HFF-Myc (cell line): ENCODE data around the gene REEP3.

Experiments
- DNase-seq: peaks from one replicate; pipeline ENCODE4 v3.0.0-alpha.2; 2011; ENCODE audit warnings: low read depth; ENCODE audit errors: extremely low read depth
- H3K4me3 ChIP-seq: replicated peaks from 2 replicates; pipeline ENCODE4 v1.5.1; 2011; ENCODE audit warnings: low read depth, mild to moderate bottlenecking, control low read depth, low read length
- TF ChIP-seq, protein P1 (sequence below): IDR thresholded peaks from 2 replicates; pipeline ENCODE4 v1.5.1; 2012; ENCODE audit warnings: mild to moderate bottlenecking, low read depth, low read length, control low read depth; ENCODE audit errors: missing control alignments

REEP3 gene

DNA sequence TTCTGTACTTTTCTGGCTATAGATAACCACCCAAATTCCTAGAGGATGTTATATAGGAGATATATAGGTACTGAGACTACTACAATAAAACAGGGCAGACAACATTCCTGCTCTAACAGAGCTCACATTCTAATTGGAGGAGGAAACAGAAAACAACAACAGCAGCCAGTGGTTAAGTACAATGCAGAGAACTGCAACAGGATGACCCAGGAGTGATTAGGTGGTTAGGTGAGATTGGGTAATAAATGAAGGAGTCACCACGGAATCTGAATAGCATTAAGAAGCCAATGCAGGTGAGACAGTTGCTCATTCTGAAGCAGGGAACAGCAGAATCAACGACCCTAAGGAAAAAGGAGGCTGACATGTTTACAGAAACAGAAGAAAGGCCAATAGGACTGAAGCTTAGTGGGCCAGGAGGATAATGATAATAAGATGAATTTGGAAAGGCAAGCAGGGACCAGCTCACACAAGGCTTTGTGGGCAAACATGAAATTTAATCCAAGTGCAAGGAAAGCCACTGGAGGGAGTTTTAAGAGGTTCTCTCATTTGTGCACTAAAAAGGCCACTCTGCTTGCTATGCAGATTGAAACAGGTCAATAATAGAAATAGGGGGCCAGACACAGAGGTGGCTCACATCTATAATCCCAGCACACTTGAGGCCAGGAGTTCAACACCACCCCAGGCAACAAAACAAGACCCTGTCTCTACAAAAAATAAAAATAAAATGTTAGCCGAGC, 16.9 kb upstream of the REEP3 start:
- TF ChIP-seq, protein P1, sequence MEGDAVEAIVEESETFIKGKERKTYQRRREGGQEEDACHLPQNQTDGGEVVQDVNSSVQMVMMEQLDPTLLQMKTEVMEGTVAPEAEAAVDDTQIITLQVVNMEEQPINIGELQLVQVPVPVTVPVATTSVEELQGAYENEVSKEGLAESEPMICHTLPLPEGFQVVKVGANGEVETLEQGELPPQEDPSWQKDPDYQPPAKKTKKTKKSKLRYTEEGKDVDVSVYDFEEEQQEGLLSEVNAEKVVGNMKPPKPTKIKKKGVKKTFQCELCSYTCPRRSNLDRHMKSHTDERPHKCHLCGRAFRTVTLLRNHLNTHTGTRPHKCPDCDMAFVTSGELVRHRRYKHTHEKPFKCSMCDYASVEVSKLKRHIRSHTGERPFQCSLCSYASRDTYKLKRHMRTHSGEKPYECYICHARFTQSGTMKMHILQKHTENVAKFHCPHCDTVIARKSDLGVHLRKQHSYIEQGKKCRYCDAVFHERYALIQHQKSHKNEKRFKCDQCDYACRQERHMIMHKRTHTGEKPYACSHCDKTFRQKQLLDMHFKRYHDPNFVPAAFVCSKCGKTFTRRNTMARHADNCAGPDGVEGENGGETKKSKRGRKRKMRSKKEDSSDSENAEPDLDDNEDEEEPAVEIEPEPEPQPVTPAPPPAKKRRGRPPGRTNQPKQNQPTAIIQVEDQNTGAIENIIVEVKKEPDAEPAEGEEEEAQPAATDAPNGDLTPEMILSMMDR, result no peak
- H3K4me3 ChIP-seq, result no peak overlapping the region

DNA sequence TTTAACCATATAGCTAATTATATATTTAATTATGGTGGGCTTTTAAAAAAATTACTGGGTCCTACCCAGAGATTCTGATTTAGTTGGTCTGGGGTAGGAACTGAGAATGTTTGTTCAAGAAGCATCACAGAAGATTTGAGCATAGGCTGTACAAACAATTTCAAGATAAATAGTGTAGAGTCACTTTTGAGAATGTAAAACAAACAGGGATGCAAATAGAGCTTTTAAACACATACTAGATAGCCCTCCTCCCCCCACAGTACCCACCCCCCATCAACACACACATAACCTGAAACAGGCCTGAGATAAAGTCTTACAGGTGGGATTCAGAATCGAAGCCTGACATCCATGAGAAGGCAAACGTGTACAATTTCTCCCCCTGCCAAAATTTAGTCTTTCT, 15.6 kb upstream of the REEP3 start:
- no peak for DNase-seq
- no peak overlapping the region for H3K4me3 ChIP-seq
- TF ChIP-seq, protein P1, result no peak

More for the DNA sequence above, 16.9 kb upstream of the REEP3 start:
- DNase-seq, result no peak

DNA sequence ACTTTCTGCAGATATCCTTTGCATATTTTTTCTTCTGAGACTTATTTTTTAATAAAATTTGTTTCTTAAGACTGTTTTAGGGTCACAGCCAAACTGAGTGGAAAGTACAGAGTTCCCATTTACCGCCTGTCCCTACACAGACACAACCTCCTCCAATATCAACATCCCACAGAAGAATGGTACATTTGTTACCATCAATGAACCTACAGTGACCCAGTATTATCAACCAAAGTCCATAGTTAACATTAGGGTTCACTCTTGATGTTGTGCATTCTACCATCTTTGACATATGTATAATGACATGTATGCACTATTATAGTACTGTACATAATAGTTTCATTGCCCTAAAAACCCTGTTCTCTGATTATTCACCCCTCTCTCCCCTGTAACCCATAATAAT, 14.6 kb upstream of the REEP3 start:
- DNase-seq, result no peak
- TF ChIP-seq, protein P1, result no peak
- no peak overlapping the region for H3K4me3 ChIP-seq

DNA sequence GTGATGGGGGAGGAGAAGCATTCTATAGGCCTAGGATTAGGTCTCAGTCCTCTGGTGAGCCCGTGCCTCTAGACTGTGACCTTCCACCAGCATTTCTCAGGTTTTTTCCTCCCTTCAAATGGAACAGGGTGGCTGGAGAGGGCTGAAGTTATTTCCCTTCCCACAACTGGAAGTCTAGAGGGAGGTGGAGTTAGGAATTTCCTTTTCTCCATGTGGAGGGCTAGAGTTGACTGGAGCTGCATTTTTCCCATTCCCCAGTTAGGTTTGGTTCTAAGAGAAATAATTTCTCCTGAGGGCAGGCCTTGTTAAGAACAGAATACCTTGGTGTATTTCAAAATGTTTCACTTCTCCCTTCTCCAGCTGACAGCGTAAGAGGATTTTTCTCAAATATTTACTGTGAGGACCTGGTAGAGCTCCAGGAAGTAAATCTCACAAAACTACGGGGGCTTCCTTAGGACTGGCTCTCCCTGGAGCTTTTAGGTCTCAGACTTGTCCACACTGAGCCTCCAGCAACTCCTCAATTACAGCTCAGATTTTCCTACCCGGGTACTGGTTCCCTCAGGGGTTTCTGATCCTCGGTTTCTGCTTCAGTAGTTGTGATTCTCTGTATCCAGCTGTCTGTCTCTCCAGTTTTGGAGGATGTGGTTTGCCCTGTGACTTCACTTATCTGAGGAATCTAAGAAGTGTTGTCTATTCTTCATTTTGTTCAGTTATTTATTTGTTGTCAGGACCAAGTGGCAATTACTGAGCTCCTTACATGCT, 6.0 kb upstream of the REEP3 start:
- no peak for DNase-seq
- no peak overlapping the region for H3K4me3 ChIP-seq
- TF ChIP-seq, protein P1, result no peak

DNA sequence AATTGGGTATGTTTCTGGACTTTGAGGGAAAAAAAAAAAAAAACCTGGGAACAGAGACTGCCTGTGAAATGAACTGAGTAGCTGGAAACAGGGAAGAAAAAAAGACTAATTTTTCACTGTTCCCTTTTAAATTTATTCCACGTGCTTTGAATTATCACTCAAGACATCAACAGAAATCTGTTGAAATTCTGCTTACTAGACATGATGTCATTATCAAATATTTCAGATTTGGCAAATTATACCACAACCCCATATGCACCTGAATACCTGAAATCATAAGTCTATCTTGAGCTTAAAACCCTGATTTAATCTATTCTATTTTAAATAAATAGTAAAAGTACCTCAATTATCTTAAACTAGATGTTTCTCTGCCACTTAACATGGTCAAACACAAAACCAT, 5.0 kb upstream of the REEP3 start:
- no peak overlapping the region for H3K4me3 ChIP-seq
- DNase-seq, result no peak
- TF ChIP-seq, protein P1, result no peak

DNA sequence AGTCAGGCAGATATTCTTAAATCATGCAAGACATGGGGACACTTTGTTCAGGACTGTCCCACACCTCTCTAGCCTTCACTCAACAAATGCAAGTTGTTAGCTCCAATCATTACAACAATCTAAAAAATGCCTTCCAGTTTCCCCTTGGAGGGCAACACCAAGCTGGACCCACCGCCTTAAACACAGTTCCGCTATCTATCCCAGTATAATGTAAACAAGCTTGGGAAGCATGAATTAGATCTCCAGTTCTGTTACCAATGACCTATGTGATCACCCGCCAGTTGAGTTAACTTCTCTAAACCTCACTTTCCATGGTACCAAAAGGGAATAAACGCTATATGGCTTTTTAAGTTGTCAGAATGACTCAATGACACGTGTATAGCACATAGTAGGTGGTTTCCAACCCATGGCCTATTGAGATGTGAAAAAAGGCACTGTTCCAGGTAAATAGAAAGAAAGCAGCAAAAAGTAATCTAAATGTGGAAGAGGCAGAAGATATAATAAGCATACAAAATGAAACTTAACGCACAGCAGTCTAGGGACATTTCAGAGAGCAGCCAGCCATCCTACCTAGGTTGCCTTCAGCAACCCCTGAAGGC, 2.4 kb upstream of the REEP3 start:
- no peak overlapping the region for H3K4me3 ChIP-seq
- DNase-seq, result no peak
- TF ChIP-seq, protein P1, result no peak
